C4-2B (cell line): ENCODE measurements around the gene STMND1.

Source experiments
- CTCF ChIP-seq: fragments of 450-650 bp; conservative IDR thresholded peaks from 2 replicates; pipeline ENCODE4 v1.5.1; 2017; ENCODE audit warnings: mild to moderate bottlenecking
- ZFX ChIP-seq: fragments of 450-650 bp; IDR thresholded peaks from 2 replicates; pipeline ENCODE4 v1.6.1; 2017

- TF ChIP-seq CTCF (no peak), ZFX (no peak)
Observed at GRCh38 chr6:17161076-17161475, 59.2 kb downstream of the STMND1 start.
